GM12801 (cell line): ENCODE results near the gene LDB3.

Experiments used
- CTCF ChIP-seq: IDR thresholded peaks from one replicate; pipeline ENCODE4 v1.5.1; 2011; ENCODE audit warnings: control low read depth; ENCODE audit not compliant: insufficient read length; ENCODE audit errors: extremely low read depth

Gene LDB3

GRCh38 chr10:86706977-86707376 lies 38.7 kb downstream of the LDB3 start:
- no peak for TF ChIP-seq CTCF

GRCh38 chr10:86707505-86707904 lies 39.2 kb downstream of the LDB3 start:
- TF ChIP-seq CTCF = no peak

GRCh38 chr10:86708068-86708782 lies 39.9 kb downstream of the LDB3 start:
- no peak for TF ChIP-seq CTCF

DNA sequence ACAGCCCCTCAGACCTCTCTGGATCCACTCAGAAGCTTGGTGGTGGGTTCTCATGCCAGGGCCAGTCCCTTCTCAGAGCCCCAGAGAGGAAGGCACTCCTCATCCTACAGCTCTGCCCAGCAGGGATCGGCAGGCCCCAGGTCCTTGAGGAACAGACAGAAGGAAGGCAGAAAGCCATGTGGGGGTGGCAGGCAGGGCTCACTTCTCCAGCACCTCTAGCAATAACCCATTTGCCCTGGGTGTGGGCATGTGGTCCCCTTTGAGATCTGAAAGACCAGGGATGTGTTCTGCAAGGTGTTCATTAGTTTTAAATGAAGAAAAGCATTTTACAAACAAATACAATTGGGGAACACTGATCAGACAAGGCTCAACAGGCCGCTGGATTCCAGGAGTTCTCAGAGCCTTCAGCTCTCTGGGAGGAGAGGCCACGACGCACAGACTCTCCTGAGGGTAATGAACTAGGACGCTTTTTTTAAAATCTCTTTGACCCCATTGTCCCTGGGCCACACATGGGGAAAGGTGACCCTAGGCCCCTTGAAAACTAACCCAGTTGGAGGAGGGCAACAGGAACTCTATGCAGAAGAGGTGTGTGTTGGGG lies 40.6 kb downstream of the LDB3 start:
- TF ChIP-seq CTCF = no peak

GRCh38 chr10:86709396-86710185 lies 41.3 kb downstream of the LDB3 start:
- TF ChIP-seq CTCF = no peak

DNA sequence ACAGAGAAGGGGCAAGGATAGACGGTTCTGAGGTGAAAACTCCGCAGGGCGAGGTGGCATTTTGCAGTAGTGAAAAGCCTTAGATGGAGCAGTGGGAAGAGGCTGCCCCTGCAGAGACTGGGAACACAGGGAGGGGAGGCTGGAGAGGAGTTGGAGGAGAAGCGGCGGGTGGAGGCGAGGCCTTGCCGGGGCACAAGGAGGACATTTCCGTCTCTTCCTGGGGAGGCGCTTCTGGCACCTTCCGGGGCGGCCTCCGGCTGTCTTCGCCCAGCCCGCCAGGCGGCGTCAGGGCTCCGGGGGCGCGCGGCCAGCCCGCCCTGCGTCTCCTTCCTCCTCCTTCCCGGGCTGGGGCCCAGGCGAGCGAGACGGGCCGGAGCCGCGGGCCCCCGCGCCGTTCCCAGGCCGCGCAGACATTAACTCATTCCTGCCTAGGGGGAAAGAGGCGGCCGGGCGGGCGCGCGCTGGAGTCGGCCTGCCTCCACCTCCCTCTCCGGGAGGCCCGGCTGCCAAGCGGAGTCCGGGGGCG lies 42.7 kb downstream of the LDB3 start:
- TF ChIP-seq CTCF = no peak
